Measurements from ENCODE around the gene SRP72. TPM values are rescaled to one million over a fixed set of nuclear protein-coding genes. Genes with fewer than 3 reads are reported as not detected.
"Not testable (repeated sequence)": the region's sequence is repeated elsewhere in the genome, so short reads cannot be mapped to it uniquely, and the experiment has no call there.

The SRP72 gene
- total RNA-seq, 1 donor from 2014 or later: 57.5 TPM

DNA sequence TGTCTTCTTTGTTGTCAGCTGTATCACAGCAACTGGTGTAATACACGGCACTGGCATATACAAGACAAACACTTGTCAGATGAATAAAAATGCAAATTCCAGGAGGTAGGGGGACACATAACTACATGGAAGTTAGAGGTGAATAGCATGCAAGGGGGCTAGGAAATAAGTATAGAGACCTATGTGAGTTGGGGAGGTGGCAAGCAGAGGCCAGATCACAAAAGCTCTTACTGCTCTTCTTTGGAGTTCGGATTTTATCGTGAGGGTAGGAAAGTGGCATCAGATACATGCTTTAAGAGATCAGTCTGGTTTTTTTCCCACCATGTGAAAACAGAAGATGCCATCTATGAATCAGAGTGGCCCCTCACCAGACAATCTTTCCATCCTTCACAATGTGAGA is 2.8 kb upstream of the SRP72 start:
- Histone ChIP-seq H3K27me3 (no peaks in the 10 kb centered on the region), H3K9me3 (no peaks in the 10 kb centered on the region), H3K27ac (no peak overlapping the region), H3K36me3 (peaks cover 0 to 10% of the 10 kb centered on the region in 2 donors), H3K4me3 (no peak overlapping the region), H3K4me1 (peaks cover 36% of the 10 kb centered on the region)
- TF ChIP-seq POLR2A (IDR thresholded peaks at IDR 0.05) (no peak), POLR2AphosphoS5 (IDR thresholded peaks at IDR 0.05; ENCODE audit: insufficient read depth in 1 of 2, low read depth in 1 of 2) (no peak)
- TF ChIP-seq, protein P1, sequence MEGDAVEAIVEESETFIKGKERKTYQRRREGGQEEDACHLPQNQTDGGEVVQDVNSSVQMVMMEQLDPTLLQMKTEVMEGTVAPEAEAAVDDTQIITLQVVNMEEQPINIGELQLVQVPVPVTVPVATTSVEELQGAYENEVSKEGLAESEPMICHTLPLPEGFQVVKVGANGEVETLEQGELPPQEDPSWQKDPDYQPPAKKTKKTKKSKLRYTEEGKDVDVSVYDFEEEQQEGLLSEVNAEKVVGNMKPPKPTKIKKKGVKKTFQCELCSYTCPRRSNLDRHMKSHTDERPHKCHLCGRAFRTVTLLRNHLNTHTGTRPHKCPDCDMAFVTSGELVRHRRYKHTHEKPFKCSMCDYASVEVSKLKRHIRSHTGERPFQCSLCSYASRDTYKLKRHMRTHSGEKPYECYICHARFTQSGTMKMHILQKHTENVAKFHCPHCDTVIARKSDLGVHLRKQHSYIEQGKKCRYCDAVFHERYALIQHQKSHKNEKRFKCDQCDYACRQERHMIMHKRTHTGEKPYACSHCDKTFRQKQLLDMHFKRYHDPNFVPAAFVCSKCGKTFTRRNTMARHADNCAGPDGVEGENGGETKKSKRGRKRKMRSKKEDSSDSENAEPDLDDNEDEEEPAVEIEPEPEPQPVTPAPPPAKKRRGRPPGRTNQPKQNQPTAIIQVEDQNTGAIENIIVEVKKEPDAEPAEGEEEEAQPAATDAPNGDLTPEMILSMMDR (IDR thresholded peaks at IDR 0.05): no peak
- DNase-seq (ENCODE audit: extremely low spot score in 2 of 2): no peak
- intact Hi-C loops (cut with DNase I): no loop called here

DNA sequence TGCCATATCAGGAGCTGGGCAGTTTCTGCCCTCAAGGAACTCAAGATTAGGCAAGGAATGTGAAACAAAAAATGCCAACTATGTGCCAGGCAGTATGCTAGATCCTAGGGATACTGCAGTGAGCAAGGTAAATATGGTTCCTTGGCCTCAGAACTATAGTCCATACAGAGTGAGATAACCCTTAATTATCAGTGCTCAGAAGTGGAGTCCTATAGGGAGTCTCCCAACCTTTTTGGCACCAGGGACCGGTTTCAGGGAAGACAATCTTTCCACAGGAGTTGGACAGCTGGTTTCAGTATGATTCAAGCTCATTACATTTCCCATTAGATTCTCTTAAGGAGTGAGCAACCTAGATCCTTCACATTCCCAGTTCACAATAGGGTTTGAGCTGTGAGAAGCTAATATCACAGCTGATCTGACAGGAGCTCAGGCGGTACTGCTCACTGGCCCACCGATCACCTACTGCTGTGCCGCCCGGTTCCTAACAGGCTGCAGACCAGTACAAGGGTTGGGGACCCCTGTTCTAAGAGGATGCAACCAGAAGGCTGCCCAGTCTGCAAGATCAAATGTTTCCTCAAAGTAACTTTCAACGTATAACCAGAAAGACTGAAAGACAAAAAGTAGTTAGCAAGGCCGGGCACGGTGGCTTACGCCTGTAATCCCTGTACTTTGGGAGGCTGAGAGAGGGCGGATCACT is 1.7 kb upstream of the SRP72 start:
- Histone ChIP-seq H3K9me3 (no peaks in the 10 kb centered on the region), H3K4me1 (peaks cover 37% of the 10 kb centered on the region), H3K27me3 (no peaks in the 10 kb centered on the region), H3K36me3 (no peaks in the 10 kb centered on the region), H3K4me3 (peak overlapping the region; percentile 6 to 99), H3K27ac (no peak overlapping the region)
- TF ChIP-seq, protein P1 (IDR thresholded peaks at IDR 0.05): no peak
- no peak for TF ChIP-seq POLR2A (IDR thresholded peaks at IDR 0.05)
- TF ChIP-seq POLR2AphosphoS5 (IDR thresholded peaks at IDR 0.05; ENCODE audit: insufficient read depth in 1 of 2, low read depth in 1 of 2): no peak
- no peak for DNase-seq (ENCODE audit: extremely low spot score in 2 of 2)
- intact Hi-C loops (cut with DNase I): no loop called here

- H3K27ac ChIP-seq; intact Hi-C loops (cut with DNase I): not testable (repeated sequence)
- peaks cover 37% of the 10 kb centered on the region for H3K4me1 ChIP-seq
Measured at GRCh38 chr4:56466296-56466761, 1.1 kb upstream of the SRP72 start.

DNA sequence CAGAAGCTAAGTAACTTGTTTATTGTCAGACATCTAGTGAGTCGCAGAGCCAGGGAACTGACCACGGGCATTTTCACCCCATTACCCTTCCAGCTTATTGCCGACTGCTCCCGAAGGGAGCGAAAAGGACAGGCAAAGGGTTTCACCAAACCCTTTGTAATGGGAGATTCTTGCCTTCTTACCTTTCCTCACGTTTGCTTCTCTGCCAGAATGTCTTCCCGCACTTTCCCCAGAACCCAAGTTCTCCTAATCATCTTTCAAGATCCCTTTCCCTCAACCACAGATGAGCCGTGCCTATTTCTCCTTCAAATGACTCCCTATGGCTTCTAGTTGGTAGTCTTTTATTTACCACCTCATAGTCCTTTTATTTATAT is 520 bp upstream of the SRP72 start:
- TF ChIP-seq, protein P1 (IDR thresholded peaks at IDR 0.05): no peak
- no peak for TF ChIP-seq POLR2A (IDR thresholded peaks at IDR 0.05)
- TF ChIP-seq POLR2AphosphoS5 (IDR thresholded peaks at IDR 0.05; ENCODE audit: insufficient read depth in 1 of 2, low read depth in 1 of 2): no peak
- intact Hi-C loops (cut with DNase I): no loop called here
- Histone ChIP-seq H3K27me3 (no peaks in the 10 kb centered on the region), H3K4me1 (peaks cover 37% of the 10 kb centered on the region), H3K27ac (peak overlapping the region; percentile 88), H3K4me3 (peak overlapping the region; percentile 99 to 100), H3K36me3 (peaks cover 0 to 4% of the 10 kb centered on the region in 2 donors), H3K9me3 (no peaks in the 10 kb centered on the region)
- no peak for DNase-seq (ENCODE audit: extremely low spot score in 2 of 2)

More at GRCh38 chr4:56466296-56466761, 1.1 kb upstream of the SRP72 start:
- H3K9me3 ChIP-seq; DNase-seq (ENCODE audit: extremely low spot score in 2 of 2); H3K36me3 ChIP-seq; H3K27me3 ChIP-seq: not testable (repeated sequence)
- H3K4me3 ChIP-seq: peak overlapping the region; percentile 99 to 100

- TF ChIP-seq, protein P1 (IDR thresholded peaks at IDR 0.05): no peak
- TF ChIP-seq POLR2AphosphoS5 (IDR thresholded peaks at IDR 0.05; ENCODE audit: insufficient read depth in 1 of 2, low read depth in 1 of 2) (no peak), POLR2A (IDR thresholded peaks at IDR 0.05) (no peak)
- intact Hi-C loops (cut with DNase I): no loop called here
- Histone ChIP-seq H3K27ac (peak overlapping the region; percentile 88), H3K4me1 (peaks cover 37% of the 10 kb centered on the region), H3K36me3 (peaks cover 0 to 16% of the 10 kb centered on the region in 2 donors), H3K4me3 (peak overlapping the region; percentile 99 to 100), H3K27me3 (no peaks in the 10 kb centered on the region), H3K9me3 (no peaks in the 10 kb centered on the region)
- no peak for DNase-seq (ENCODE audit: extremely low spot score in 2 of 2)
Measured at GRCh38 chr4:56468097-56468422, 643 bp downstream of the SRP72 start.

Measured in vagina (tissue), 2 donors.